Gastrocnemius medialis (tissue), 4 donors: Measurements from ENCODE around the gene RELCH. TPM values are rescaled to one million over a fixed set of nuclear protein-coding genes. Genes with fewer than 3 reads are reported as not detected.

Experiments
- ATAC-seq, 2 donors: fragments of 150-250 bp; one replicate each; pipeline ENCODE4 v1.9.1; 2016
- DNase-seq, 2 donors: peaks; one replicate each; pipeline ENCODE4 v3.0.0-alpha.2; 2019
- H3K27ac ChIP-seq, 4 donors: fragments of 200-600 bp; sonication (generic); 1 replicate in 1 of 4; 2 replicates in 3 of 4; pipeline ENCODE4 v1.5.1; 2016 to 2018; ENCODE audit warnings: mild to moderate bottlenecking in 2 of 4, moderate library complexity in 1 of 4
- H3K27me3 ChIP-seq, 3 donors: fragments of 200-600 bp; sonication (generic) in 2 of 3; 1 replicate in 1 of 3; 2 replicates in 2 of 3; pipeline versions ENCODE4 v1.5.1 to v1.6.0; 2016 to 2019; ENCODE audit warnings: mild to moderate bottlenecking in 1 of 3, moderate library complexity in 1 of 3
- H3K36me3 ChIP-seq, 2 donors: fragments of 200-600 bp; sonication (generic) in 1 of 2; one replicate each; pipeline ENCODE4 v1.5.1; 2017 to 2018
- H3K4me1 ChIP-seq, 2 donors: fragments of 200-600 bp; sonication (generic) in 1 of 2; one replicate each; pipeline ENCODE4 v1.5.1; 2016 to 2017; ENCODE audit warnings: mild to moderate bottlenecking in 2 of 2
- H3K4me3 ChIP-seq, 4 donors: fragments of 200-600 bp; sonication (generic) in 3 of 4; 1 replicate in 1 of 4; 2 replicates in 3 of 4; pipeline ENCODE4 v1.5.1; 2016 to 2019; ENCODE audit warnings: mild to moderate bottlenecking in 2 of 4
- H3K9me3 ChIP-seq, 3 donors: fragments of 200-600 bp; sonication (generic) in 2 of 3; 1 replicate in 1 of 3; 2 replicates in 2 of 3; pipeline ENCODE4 v1.5.1; 2016 to 2019
- CTCF ChIP-seq, 5 experiments: fragments of 450-650 bp in 3 of 5; fragments of 200-600 bp in 2 of 5; sonication (generic) in 2 of 5; IDR thresholded peaks in 4 of 5; conservative IDR thresholded peaks in 1 of 5; 1 replicate in 4 of 5; 2 replicates in 1 of 5; pipeline ENCODE4 v1.5.1; 2016 to 2019; ENCODE audit warnings: antibody characterized with exemption in 5 of 5, mild to moderate bottlenecking in 3 of 5, moderate library complexity in 3 of 5
- POLR2A ChIP-seq, 2 donors: fragments of 450-650 bp; IDR thresholded peaks; one replicate each; pipeline ENCODE4 v1.6.1; 2017; ENCODE audit warnings: antibody characterized with exemption in 2 of 2, mild to moderate bottlenecking in 2 of 2, moderate library complexity in 2 of 2
- in situ Hi-C, 4 donors: fragments of 200-750 bp; cut with MboI; loops; one replicate each; pipeline versions ENCODE4 v1.15.0 to v1.8.0; 2017; ENCODE audit warnings: low sequenced_read_pairs in 4 of 4
- intact Hi-C: fragments of 100-400 bp; cut with DNase I; formaldehyde crosslinking; loops from one replicate; pipeline ENCODE4 v1.15.1; 2023; ENCODE audit warnings: low total_unique reads
- total RNA-seq, 4 donors: library from RNA; depleted of rRNA; stranded (reverse); fragments of >200 nt; gene quantifications; one replicate each; pipeline versions ENCODE4 v1.1.0 to v1.2.3, GENCODE V29; 2016

The RELCH gene
- total RNA-seq, 4 donors from 2014 or later = 8.4 to 16.8 (median 12.6) TPM

- peaks cover 15 to 24% of the 10 kb centered on the region in 2 donors for H3K4me1 ChIP-seq
- intact Hi-C loops = loop anchor here (2.0 kb wide), 1 partner anchor 259 kb away; no protein-coding TSS in a partner anchor
- H3K27me3 ChIP-seq = peaks cover 71 to 85% (median 75%) of the 10 kb centered on the region in 3 donors
Observed at GRCh38 chr18:62325806-62326645, 139.0 kb downstream of the RELCH start.

DNA sequence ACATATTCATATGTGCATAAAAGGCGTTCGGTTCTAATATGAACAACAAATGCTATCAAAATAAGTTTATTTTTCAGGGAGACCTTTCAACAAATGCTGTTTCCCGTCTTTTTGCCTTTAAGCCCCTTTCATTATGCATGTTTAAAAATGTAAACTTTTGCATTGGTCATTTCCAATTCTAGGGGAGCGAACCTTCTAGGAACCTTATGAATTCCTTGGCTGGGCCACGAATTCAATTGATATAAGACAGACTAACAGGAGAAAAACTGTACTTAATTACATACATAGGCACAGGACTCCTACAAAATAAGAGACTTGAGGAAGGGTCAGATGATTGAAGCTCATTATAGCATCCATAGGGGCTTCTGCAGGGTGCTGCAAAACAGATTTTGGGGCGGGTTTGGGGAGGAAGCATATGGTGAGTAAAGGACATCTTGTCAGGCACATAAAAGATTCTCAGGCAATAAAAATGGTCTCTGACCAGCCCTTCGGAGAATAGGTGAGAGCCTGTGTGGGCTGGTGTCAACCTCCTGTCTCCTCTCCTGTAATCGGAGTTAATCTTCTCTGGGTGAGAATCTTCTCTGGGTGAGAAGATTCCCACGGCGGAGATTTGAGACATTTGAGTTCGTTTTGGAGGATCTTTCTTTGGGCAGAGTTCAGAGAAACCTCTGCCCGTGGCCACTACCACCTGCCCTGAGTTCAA lies 139.7 kb downstream of the RELCH start:
- Histone ChIP-seq H3K27me3 (peaks cover 71 to 81% (median 72%) of the 10 kb centered on the region in 3 donors), H3K4me1 (peaks cover 15 to 24% of the 10 kb centered on the region in 2 donors), H3K9me3 (no peaks in the 10 kb centered on the region), H3K36me3 (no peaks in the 10 kb centered on the region), H3K4me3 (peak overlapping the region in 1 of 4 donors; percentile 52), H3K27ac (no peak overlapping the region)
- TF ChIP-seq CTCF (IDR thresholded peaks at IDR 0.05 in 4 of 5, conservative IDR thresholded peaks at IDR 0.05 in 1 of 5) (no peak), POLR2A (IDR thresholded peaks at IDR 0.05) (no peak)
- in situ Hi-C loops (no loop called here), intact Hi-C loops (no loop called here)
- DNase-seq (no peak), ATAC-seq (no peak)

More at GRCh38 chr18:62325806-62326645, 139.0 kb downstream of the RELCH start:
- Histone ChIP-seq H3K9me3 (no peaks in the 10 kb centered on the region), H3K27ac (no peak overlapping the region), H3K4me3 (peak overlapping the region; percentile 52 to 58 (median 54)), H3K36me3 (no peaks in the 10 kb centered on the region)
- ATAC-seq (no peak), DNase-seq (no peak)
- TF ChIP-seq CTCF (IDR thresholded peaks at IDR 0.05 in 4 of 5, conservative IDR thresholded peaks at IDR 0.05 in 1 of 5) (no peak), POLR2A (IDR thresholded peaks at IDR 0.05) (no peak)
- in situ Hi-C loops = no loop called here

DNA sequence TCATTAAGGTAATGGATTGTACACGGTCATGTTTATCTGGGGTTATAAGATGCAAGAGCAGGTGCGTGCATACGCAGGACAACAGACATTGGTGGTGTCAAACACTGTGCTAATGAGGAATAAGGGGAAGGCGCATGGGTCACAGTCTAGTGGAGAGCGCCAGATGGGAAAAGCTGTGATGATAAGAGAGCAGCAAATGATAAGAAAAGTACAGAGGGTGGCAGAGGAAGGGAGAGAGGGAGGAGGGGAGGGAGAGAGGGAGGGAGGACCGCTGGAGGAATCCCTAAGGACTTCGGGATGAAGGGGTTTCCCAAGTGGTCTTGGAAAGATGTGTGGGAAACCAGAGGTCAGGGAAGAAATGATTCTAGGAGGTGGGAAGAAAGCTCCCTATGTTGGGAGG lies 140.9 kb downstream of the RELCH start:
- H3K27me3 ChIP-seq = peaks cover 70 to 80% (median 77%) of the 10 kb centered on the region in 3 donors
- in situ Hi-C loops = no loop called here
- H3K9me3 ChIP-seq = no peaks in the 10 kb centered on the region
- no peaks in the 10 kb centered on the region for H3K36me3 ChIP-seq
- no peak overlapping the region for H3K27ac ChIP-seq
- intact Hi-C loops = no loop called here
- H3K4me3 ChIP-seq = no peak overlapping the region
- no peak for TF ChIP-seq POLR2A (IDR thresholded peaks at IDR 0.05)
- peaks cover 15 to 24% of the 10 kb centered on the region in 2 donors for H3K4me1 ChIP-seq
- ATAC-seq (no peak), DNase-seq (no peak)

DNA sequence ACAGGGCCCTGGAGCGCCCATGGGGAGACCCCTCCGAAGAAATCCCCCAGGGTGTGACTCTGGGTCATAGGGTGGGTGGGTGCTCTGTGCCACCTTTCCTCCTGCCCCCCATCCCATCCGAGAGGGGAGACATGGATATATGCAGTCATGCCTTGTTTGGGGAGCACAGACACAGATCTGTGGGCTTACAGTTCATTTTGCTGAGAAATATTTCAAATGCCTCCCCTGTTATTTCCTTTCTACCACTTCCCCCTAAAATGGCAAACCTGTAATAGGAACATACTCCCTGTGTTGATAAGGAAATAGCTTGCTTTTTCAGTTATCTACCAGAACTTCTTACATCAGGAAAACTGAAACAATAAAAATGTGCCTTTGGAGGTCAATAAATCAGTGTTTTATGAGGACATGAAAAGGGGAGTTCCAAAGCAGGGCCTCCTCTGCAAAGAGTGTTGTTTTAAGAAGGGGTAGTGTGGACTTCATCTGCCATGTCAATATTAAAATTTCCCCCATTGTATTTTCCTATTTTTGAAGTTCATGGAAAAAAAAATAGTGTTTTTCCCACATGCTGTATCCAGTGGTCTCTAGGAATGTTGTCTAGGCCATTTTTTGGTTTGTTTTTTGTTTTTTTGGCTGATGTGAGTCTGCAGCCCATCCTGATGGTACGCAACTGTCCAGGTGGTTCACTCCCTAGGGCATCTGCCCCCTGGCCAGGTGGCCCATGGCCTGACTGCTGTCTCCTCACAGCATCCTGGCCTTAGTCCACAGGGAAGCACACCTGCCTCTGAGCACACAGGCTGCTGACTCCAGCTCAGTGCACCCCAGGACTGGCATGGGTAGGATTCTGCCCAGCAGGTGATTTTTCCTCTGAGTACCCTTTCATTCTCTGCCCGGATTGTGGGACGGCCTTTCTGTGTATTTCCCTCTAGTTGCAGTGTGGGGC lies 141.8 kb downstream of the RELCH start:
- H3K27me3 ChIP-seq = peaks cover 65 to 74% (median 71%) of the 10 kb centered on the region in 3 donors
- H3K4me1 ChIP-seq = peaks cover 15 to 24% of the 10 kb centered on the region in 2 donors
- H3K36me3 ChIP-seq = no peaks in the 10 kb centered on the region
- intact Hi-C loops (no loop called here), in situ Hi-C loops (no loop called here)
- H3K9me3 ChIP-seq = no peaks in the 10 kb centered on the region
- TF ChIP-seq CTCF (IDR thresholded peaks at IDR 0.05 in 4 of 5, conservative IDR thresholded peaks at IDR 0.05 in 1 of 5) (no peak), POLR2A (IDR thresholded peaks at IDR 0.05) (no peak)
- H3K4me3 ChIP-seq = no peak overlapping the region
- no peak for ATAC-seq
- DNase-seq = no peak
- H3K27ac ChIP-seq = no peak overlapping the region
